Endothelial cell of umbilical vein (primary cell): Measurements from ENCODE around the gene CEACAM21. TPM values are rescaled to one million over a fixed set of nuclear protein-coding genes. Genes with fewer than 3 reads are reported as not detected.

ENCODE experiments used
- BruUV-seq: library from RNA; stranded (reverse); fragments of 400-500 nt; replicated peaks from 2 replicates; lab custom pipeline; 2021; lab: Mats Ljungman, UMichigan
- CTCF ChIA-PET: fragments of 300-600, 350-600 bp; sonication (Branson Sonifier 250); formaldehyde crosslinking; loops from one replicate; lab custom pipeline; 2021; ENCODE audit warnings: antibody characterized with exemption, inconsistent platforms; lab: Charles Lee
- POLR2A ChIA-PET: fragments of 300-600, 350-600 bp; sonication (Branson Sonifier 250); formaldehyde crosslinking; loops from one replicate; lab custom pipeline; 2021; ENCODE audit warnings: antibody characterized with exemption, inconsistent platforms; lab: Charles Lee
- DNase-seq: peaks from one replicate; pipeline ENCODE4 v3.0.0-alpha.2; 2011; ENCODE audit warnings: low read depth, low spot score
- FAIRE-seq: peaks from 2 replicates; lab custom pipeline; 2011; peaks lifted over from hg19 to GRCh38; lab: Jason Lieb, UNC
- H2AFZ ChIP-seq: 2 replicates; pipeline ENCODE4 v1.6.0; 2012; ENCODE audit warnings: low read depth, low read length, control low read depth, inconsistent platforms
- H3K27ac ChIP-seq: 2 replicates; pipeline ENCODE4 v1.5.1; 2011; ENCODE audit warnings: low read depth, mild to moderate bottlenecking, control low read depth, low read length, moderate library complexity; ENCODE audit not compliant: insufficient read depth
- H3K27me3 ChIP-seq, 2 experiments: 2 replicates each; pipeline versions ENCODE4 v1.6.0 to v1.6.1; 2011; ENCODE audit warnings: low read length in 2 of 2, mixed read lengths in 1 of 2; ENCODE audit not compliant: control insufficient read depth in 2 of 2, insufficient read depth in 2 of 2
- H3K36me3 ChIP-seq, 2 experiments: 2 replicates in 1 of 2; 3 replicates in 1 of 2; pipeline ENCODE4 v1.5.1; 2011; ENCODE audit warnings: low read length in 2 of 2, mild to moderate bottlenecking in 1 of 2, moderate library complexity in 1 of 2; ENCODE audit not compliant: control insufficient read depth in 2 of 2, insufficient read depth in 2 of 2; ENCODE audit errors: extremely low read depth in 1 of 2
- H3K4me1 ChIP-seq: 3 replicates; pipeline ENCODE4 v1.5.1; 2011; ENCODE audit warnings: mild to moderate bottlenecking, low read length; ENCODE audit not compliant: control insufficient read depth, insufficient read depth; ENCODE audit errors: extremely low read depth
- H3K4me2 ChIP-seq: 2 replicates; pipeline ENCODE4 v1.6.1; 2011; ENCODE audit warnings: low read length, control low read depth, mixed read lengths; ENCODE audit not compliant: insufficient read depth
- H3K4me3 ChIP-seq, 3 experiments: fragments of 200-600 bp in 1 of 3; sonication (generic), shearing (Covaris generic) in 1 of 3; replicated peaks in 1 of 3; 2 replicates each; pipeline ENCODE4 v1.5.1; 2011 to 2016; ENCODE audit warnings: control low read depth in 3 of 3, low read length in 3 of 3, mild to moderate bottlenecking in 2 of 3, inconsistent platforms in 1 of 3, low read depth in 1 of 3, moderate library complexity in 1 of 3; ENCODE audit not compliant: insufficient read depth in 1 of 3
- H3K79me2 ChIP-seq: 2 replicates; pipeline ENCODE4 v1.6.0; 2012; ENCODE audit warnings: low read length, inconsistent platforms; ENCODE audit not compliant: control insufficient read depth, insufficient read depth
- H3K9ac ChIP-seq: replicated peaks from 2 replicates; pipeline ENCODE3; 2011; ENCODE audit warnings: low read length, control low read depth; ENCODE audit not compliant: insufficient read depth; ENCODE audit errors: extremely low read depth
- H3K9me1 ChIP-seq: replicated peaks from 3 replicates; pipeline ENCODE4 v1.6.0; 2011; ENCODE audit warnings: mild to moderate bottlenecking, low read length; ENCODE audit not compliant: control insufficient read depth, insufficient read depth; ENCODE audit errors: extremely low read depth
- H3K9me3 ChIP-seq: replicated peaks from 2 replicates; pipeline ENCODE4 v1.5.1; 2012; ENCODE audit warnings: low read length, inconsistent platforms; ENCODE audit not compliant: control insufficient read depth, insufficient read depth
- H4K20me1 ChIP-seq: replicated peaks from 2 replicates; pipeline ENCODE3; 2011; ENCODE audit warnings: mild to moderate bottlenecking, low read length; ENCODE audit not compliant: control insufficient read depth, insufficient read depth; ENCODE audit errors: extremely low read depth
- CTCF ChIP-seq, 2 donors: IDR thresholded peaks; 1 replicate in 1 of 2; 2 replicates in 1 of 2; pipeline ENCODE4 v1.5.1; 2011; ENCODE audit warnings: low read length in 2 of 2, mild to moderate bottlenecking in 2 of 2, moderate library complexity in 2 of 2, control low read depth in 1 of 2, inconsistent platforms in 1 of 2, low read depth in 1 of 2; ENCODE audit not compliant: insufficient read depth in 1 of 2; ENCODE audit errors: extremely low read depth in 1 of 2
- EZH2 ChIP-seq: IDR thresholded peaks from 2 replicates; pipeline ENCODE4 v1.6.1; 2012; ENCODE audit warnings: borderline replicate concordance, low read depth, mild to moderate bottlenecking, moderate library complexity, low read length, inconsistent platforms; ENCODE audit not compliant: severe bottlenecking
- JUN ChIP-seq: IDR thresholded peaks from 2 replicates; pipeline ENCODE4 v1.6.1; 2011; ENCODE audit warnings: borderline replicate concordance, low read depth; ENCODE audit not compliant: insufficient read length, insufficient read depth
- MAX ChIP-seq: IDR thresholded peaks from 2 replicates; pipeline ENCODE4 v1.6.1; 2011; ENCODE audit not compliant: insufficient read depth, insufficient read length
- POLR2AphosphoS5 ChIP-seq: IDR thresholded peaks from 2 replicates; pipeline ENCODE4 v1.6.1; 2012; ENCODE audit warnings: low read depth, mild to moderate bottlenecking, control low read depth, low read length, moderate library complexity; ENCODE audit not compliant: insufficient read depth
- dilution Hi-C: fragments of 300-500 bp; cut with MboI; formaldehyde crosslinking; loops from one replicate; pipeline ENCODE4 v1.15.0; 2019; ENCODE audit warnings: low sequenced_read_pairs; ENCODE audit not compliant: extremely low pct_ligation_motif_present
- intact Hi-C: fragments of 100-400 bp; cut with micrococcal nuclease; formaldehyde crosslinking; loops from one replicate; pipeline ENCODE4 v1.10.0; 2022
- polyA plus RNA-seq, 4 experiments: library from polyadenylated mRNA; depleted of rRNA in 3 of 4; stranded (reverse) in 3 of 4; unstranded in 1 of 4; fragments of >200 nt; gene quantifications; 2 replicates each; pipeline versions ENCODE4 v1.2.1 to v1.2.3, GENCODE V29; 2011 to 2012; ENCODE audit warnings: missing spikeins in 1 of 4
- total RNA-seq: library from RNA; stranded (reverse); gene quantifications from 2 replicates; pipeline ENCODE4 v1.2.3, GENCODE V29; 2021

Gene CEACAM21
- total and polyA plus RNA-seq, 2 donors (not counting 3 experiments of a cell fraction or from before 2014, with no cell fraction given) = 0.81 to 1.7 TPM

DNA sequence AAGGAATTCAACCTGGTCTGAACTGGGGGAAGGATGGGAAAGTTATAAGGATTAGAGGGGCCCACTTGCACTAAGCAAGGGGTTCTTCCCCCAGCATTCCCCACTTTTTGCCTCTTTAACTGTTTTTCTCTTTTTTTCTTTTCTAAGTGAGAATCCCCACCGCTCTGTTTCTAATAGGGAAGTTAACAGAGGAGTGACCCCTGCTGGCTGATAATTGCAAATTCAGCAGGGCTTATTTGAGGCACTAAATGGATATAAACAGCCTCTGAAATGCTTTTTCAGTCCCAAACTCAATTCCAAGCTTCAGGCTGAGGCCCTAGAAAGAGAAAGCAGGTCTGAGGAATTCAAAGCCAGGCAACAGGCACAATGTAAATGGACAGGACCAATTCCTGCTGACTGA lies 38.2 kb upstream of the CEACAM21 start:
- dilution Hi-C loops (no loop called here), intact Hi-C loops (loop anchor here (1.0 kb wide), 2 partner anchors 33 to 88 kb away; no protein-coding TSS in a partner anchor)
- no peak overlapping the region for H3K9ac ChIP-seq
- no peak for TF ChIP-seq JUN
- TF ChIP-seq MAX = no peak
- TF ChIP-seq CTCF (IDR thresholded peaks at IDR 0.05; ENCODE audit: extremely low read depth in 1 of 2, insufficient read depth in 1 of 2, low read depth in 1 of 2, low read length in 2 of 2) = peak; percentile 46 to 60
- TF ChIP-seq EZH2 = no peak
- no peak for TF ChIP-seq POLR2AphosphoS5
- no peaks in the 10 kb centered on the region for H4K20me1 ChIP-seq
- FAIRE-seq (peak; percentile 82), DNase-seq (peak; percentile 43)
- H3K27me3 ChIP-seq = peaks cover 8 to 24% of the 10 kb centered on the region in 2 experiments
- H3K79me2 ChIP-seq = no peaks in the 10 kb centered on the region
- H3K36me3 ChIP-seq = no peaks in the 10 kb centered on the region
- H3K4me2 ChIP-seq = no peak overlapping the region
- no peak overlapping the region for H2AFZ ChIP-seq
- H3K9me3 ChIP-seq = no peaks in the 10 kb centered on the region
- H3K9me1 ChIP-seq = no peaks in the 10 kb centered on the region
- H3K4me1 ChIP-seq = peaks cover 3% of the 10 kb centered on the region
- POLR2A ChIA-PET = interaction anchor here (1.4 kb wide), 1 partner anchor 58 kb away, joined by 5 read pairs; no protein-coding TSS in a partner anchor
- BruUV-seq = no TSS peak
- no peak overlapping the region for H3K27ac ChIP-seq
- no peak overlapping the region for H3K4me3 ChIP-seq
- CTCF ChIA-PET = interaction anchor here (0.6 to 6.0 kb wide), 12 partner anchors 9 to 94 kb away, joined by 3 to 140 read pairs (median 4); no protein-coding TSS in a partner anchor
